IPS DF 4.7 (cell line): ENCODE data around the gene CACNB4.
"Not testable (repeated sequence)": the region's sequence is repeated elsewhere in the genome, so short reads cannot be mapped to it uniquely, and the experiment has no call there.

Experiments
- DNase-seq: peaks from one replicate; pipeline ENCODE4 v3.0.0-alpha.2; 2013; ENCODE audit warnings: low spot score; ENCODE audit errors: extremely low read depth

Gene CACNB4

GRCh38 chr2:152054593-152054992 lies 44.3 kb downstream of the CACNB4 start:
- no peak for DNase-seq

- DNase-seq: no peak
Measured at GRCh38 chr2:152051436-152051835, 47.4 kb downstream of the CACNB4 start.

GRCh38 chr2:152050915-152051314 lies 47.9 kb downstream of the CACNB4 start:
- no peak for DNase-seq

GRCh38 chr2:152050341-152050740 lies 48.5 kb downstream of the CACNB4 start:
- DNase-seq: no peak

- no peak for DNase-seq
Measured at GRCh38 chr2:152049541-152049940, 49.3 kb downstream of the CACNB4 start.

- no peak for DNase-seq
Measured at GRCh38 chr2:152047824-152048471, 50.9 kb downstream of the CACNB4 start.

- DNase-seq: no peak
Measured at GRCh38 chr2:152046940-152047339, 51.9 kb downstream of the CACNB4 start.

GRCh38 chr2:152042636-152043615 lies 55.9 kb downstream of the CACNB4 start:
- no peak for DNase-seq

GRCh38 chr2:152038441-152038958 lies 60.3 kb downstream of the CACNB4 start:
- DNase-seq: no peak

GRCh38 chr2:152037743-152038435 lies 61.0 kb downstream of the CACNB4 start:
- no peak for DNase-seq

- no peak for DNase-seq
Measured at GRCh38 chr2:152036611-152037469, 62.0 kb downstream of the CACNB4 start.

- DNase-seq: no peak
Measured at GRCh38 chr2:152034257-152034801, 64.5 kb downstream of the CACNB4 start.

- DNase-seq: no peak
Measured at GRCh38 chr2:152033011-152033925, 65.6 kb downstream of the CACNB4 start.

- no peak for DNase-seq
Measured at GRCh38 chr2:152031747-152032306, 67.0 kb downstream of the CACNB4 start.

GRCh38 chr2:152030596-152031328 lies 68.1 kb downstream of the CACNB4 start:
- DNase-seq: not testable (repeated sequence)

GRCh38 chr2:152028182-152028862 lies 70.5 kb downstream of the CACNB4 start:
- DNase-seq: no peak

- DNase-seq: no peak
Measured at GRCh38 chr2:152025678-152026287, 73.1 kb downstream of the CACNB4 start.
